Activated naive CD8-positive, alpha-beta T cell (primary cell): Measurements from ENCODE around the gene TAOK3.

Experiments used
- H3K27ac Mint-ChIP-seq: one replicate; pipeline ENCODE4 v1.8.0; 2021; ENCODE audit warnings: mixed read lengths
- H3K27me3 Mint-ChIP-seq: one replicate; pipeline ENCODE4 v1.8.0; 2021; ENCODE audit warnings: mixed read lengths
- H3K36me3 Mint-ChIP-seq: one replicate; pipeline ENCODE4 v1.8.0; 2021; ENCODE audit warnings: mixed read lengths
- H3K4me1 Mint-ChIP-seq: one replicate; pipeline ENCODE4 v1.8.0; 2021; ENCODE audit warnings: low read depth, mixed read lengths
- H3K4me3 Mint-ChIP-seq: one replicate; pipeline ENCODE4 v1.8.0; 2021; ENCODE audit warnings: mild to moderate bottlenecking, mixed read lengths
- H3K9me3 Mint-ChIP-seq: one replicate; pipeline ENCODE4 v1.8.0; 2021; ENCODE audit warnings: low read depth, mixed read lengths

TAOK3 gene

DNA sequence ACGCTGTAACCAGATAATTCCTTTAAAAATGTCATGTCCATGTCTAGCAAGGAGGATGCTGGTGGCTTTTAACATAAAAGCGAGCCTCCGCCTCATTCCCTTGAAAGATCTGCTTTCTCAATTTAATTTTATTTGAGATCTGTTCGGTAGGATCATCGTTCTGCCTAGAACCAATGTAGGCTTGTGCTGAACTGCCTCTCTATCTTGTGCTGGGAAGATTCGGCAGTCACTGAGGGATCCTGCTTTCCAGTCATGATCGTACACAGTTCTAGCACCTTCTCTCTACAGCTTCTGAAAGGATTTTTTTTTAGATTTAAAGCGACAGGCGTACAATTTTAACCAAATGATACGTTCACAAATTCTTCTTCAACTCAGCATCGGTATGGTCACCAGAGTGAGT is 182.4 kb downstream of the TAOK3 start:
- H3K4me3 Mint-ChIP-seq, result no peak overlapping the region
- no peak overlapping the region for H3K27ac Mint-ChIP-seq
- peaks cover 5% of the 10 kb centered on the region for H3K36me3 Mint-ChIP-seq
- no peaks in the 10 kb centered on the region for H3K9me3 Mint-ChIP-seq
- no peaks in the 10 kb centered on the region for H3K27me3 Mint-ChIP-seq
- peaks cover 12% of the 10 kb centered on the region for H3K4me1 Mint-ChIP-seq

DNA sequence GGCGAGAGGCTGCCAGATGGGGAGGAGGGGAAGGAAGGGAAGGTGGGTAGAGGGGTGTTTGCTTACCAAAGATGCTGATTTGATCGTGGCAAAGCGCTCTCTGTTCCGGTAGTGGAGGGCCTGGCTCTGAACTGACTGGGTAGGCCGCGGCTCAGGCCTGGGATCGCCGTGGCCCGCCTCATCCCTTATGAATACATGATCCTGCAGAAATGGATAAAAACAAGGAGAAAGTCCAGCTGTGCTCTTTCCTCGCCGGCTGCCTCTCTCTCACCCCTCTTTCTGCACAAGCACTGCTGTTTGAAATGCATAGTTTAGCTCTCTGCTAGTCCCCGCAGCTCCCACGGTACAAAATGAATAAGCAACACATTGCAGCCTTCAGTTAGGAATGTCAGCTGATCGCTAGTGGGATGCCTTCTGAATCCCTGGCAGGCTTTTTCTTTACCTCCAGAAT is 182.9 kb downstream of the TAOK3 start:
- H3K9me3 Mint-ChIP-seq, result no peaks in the 10 kb centered on the region
- H3K4me1 Mint-ChIP-seq, result peaks cover 12% of the 10 kb centered on the region
- H3K27ac Mint-ChIP-seq, result no peak overlapping the region
- H3K27me3 Mint-ChIP-seq, result no peaks in the 10 kb centered on the region
- no peak overlapping the region for H3K4me3 Mint-ChIP-seq
- H3K36me3 Mint-ChIP-seq, result peaks cover 5% of the 10 kb centered on the region

DNA sequence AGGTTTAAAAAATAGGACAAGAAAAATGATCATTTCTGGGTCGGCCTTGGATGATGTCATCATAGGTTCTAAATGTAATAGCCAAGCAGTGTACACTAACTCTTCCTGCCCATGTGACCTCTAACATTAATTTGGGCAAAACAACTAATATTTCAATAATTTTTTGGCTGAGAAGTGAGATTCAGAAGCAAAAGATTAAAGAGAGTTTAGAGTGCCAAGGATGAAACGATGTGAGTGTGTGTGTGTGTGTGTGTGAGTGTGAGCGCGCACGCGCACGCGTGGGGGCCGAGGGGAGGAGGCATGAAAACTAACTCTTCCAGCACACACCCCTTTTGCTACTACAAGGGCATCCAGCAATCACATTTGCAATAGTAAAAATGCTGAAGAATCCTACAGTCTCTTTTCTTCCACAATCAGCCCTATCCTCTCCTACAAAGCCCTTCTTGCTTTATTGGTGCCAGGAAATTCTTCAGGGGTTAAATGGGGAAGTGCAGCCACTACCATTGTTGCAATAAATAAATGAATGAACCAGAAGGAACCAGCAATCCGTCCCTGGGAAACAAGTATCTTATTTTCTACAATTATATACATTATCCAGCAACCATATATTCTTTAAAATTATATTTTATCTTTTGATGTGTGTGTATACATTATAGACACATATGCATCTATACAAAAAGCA is 183.9 kb downstream of the TAOK3 start:
- Mint-ChIP-seq H3K4me1 (peaks cover 12% of the 10 kb centered on the region), H3K36me3 (peaks cover 2% of the 10 kb centered on the region), H3K4me3 (no peak overlapping the region), H3K27ac (peak overlapping the region; percentile 34), H3K27me3 (no peaks in the 10 kb centered on the region), H3K9me3 (no peaks in the 10 kb centered on the region)

DNA sequence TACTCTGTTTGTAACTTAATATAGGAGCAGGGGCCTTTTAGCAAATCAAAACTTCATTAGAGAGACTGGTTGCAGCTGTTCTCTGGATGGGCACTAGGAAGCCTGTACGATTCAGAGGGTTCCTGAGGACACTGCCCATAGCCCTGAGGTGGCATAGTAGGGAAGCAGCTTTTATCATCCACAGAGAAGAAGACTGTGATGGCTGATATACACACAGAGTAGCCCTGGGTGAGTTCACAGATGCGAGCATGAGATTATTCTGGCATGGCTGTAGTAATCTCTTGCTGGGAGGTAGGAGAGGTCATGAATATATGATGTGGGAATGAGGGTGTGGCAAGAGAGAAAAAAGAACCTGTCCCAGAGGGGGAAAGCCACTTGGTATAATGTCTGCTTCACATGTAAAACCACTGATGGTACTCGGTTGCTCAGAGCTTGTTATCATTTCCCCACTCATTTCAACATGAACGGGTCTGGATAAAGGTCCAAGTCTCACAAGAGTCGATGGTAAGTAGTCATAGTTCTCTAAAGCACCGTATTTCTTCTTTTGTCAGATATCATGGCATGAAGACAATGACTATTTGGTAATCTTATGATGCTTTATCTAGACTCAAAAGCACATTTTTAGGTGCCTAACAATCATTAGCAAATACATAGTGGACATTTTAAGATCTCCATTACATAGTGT is 184.8 kb downstream of the TAOK3 start:
- Mint-ChIP-seq H3K4me1 (peaks cover 14% of the 10 kb centered on the region), H3K4me3 (no peak overlapping the region), H3K27me3 (no peaks in the 10 kb centered on the region), H3K9me3 (no peaks in the 10 kb centered on the region), H3K36me3 (peaks cover 2% of the 10 kb centered on the region), H3K27ac (peak overlapping the region; percentile 72)

DNA sequence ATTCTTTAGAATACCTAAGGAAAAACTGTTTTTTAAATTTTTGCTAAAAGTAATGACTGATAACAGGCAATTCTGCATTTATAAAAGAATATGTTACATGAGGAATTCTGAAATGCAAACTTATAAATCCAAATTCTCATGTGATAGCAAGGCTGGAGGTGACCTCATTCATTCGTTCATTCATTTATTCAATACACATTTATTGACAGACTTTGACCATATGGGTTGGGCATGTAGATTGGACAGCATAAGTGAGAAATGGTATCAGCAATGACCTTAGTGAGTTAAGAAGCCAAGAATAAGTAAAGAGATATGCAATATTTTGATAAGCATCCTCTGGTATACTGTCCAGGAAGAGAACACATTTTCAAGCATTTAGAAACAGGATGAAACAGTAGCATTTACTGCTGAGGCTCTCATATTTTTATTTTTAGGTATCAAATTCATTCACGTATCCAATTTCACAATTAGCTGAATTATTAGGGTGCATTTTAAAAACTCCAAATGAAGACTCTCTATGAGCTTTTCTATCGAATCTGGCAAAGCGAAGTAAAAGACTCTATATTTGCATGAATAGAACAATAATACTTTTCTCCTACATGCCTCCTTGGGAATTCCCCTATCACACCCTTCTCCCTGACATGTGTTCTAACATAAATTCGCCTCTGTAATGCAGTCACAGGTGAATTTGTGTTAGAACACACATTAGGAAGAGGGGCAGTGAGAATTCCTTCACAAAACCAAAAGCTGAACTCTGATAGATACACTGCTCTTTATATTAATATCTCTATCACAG is 186.9 kb downstream of the TAOK3 start:
- no peaks in the 10 kb centered on the region for H3K27me3 Mint-ChIP-seq
- no peak overlapping the region for H3K4me3 Mint-ChIP-seq
- peaks cover 2% of the 10 kb centered on the region for H3K36me3 Mint-ChIP-seq
- H3K4me1 Mint-ChIP-seq, result peaks cover 19% of the 10 kb centered on the region
- H3K9me3 Mint-ChIP-seq, result no peaks in the 10 kb centered on the region
- peak overlapping the region; percentile 72 for H3K27ac Mint-ChIP-seq

DNA sequence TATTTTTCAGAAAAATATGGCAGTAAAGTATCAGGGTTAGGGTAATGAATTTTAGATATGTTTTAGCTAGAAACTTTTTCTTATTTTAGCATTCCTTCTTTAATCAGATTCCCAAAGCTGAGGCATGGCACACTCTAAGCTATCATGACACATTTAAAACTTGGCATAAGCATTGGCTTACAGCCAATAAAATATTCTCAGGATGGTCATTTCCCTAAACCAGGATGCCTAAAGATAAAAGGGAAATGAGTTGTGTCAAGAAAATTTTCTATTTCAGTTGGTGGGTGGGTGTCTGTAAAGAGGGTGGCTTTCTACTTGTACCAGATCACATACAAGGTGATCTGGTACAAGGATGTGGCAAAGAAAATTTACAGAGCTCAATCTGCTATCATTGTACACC is 189.0 kb downstream of the TAOK3 start:
- Mint-ChIP-seq H3K4me3 (no peak overlapping the region), H3K9me3 (no peaks in the 10 kb centered on the region), H3K27me3 (no peaks in the 10 kb centered on the region), H3K36me3 (no peaks in the 10 kb centered on the region), H3K27ac (no peak overlapping the region), H3K4me1 (peaks cover 19% of the 10 kb centered on the region)

DNA sequence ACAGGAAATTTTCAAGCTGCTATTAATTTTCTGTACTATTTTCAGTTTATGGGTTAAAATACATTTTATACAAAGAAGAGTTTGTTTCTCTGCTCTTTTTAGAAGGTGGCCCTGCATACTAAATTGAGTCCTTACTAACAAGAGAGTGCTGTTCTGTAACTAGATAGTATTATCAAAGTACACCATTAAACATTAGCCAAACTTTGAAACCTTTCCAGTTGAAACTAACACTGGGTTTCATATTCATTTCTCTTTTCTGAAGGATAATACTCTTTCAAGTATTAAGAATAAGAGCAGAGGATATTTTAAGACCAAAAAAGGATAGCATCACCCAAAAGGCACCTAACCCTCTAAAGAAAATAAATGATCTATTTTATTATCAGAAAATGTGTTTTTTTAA is 189.6 kb downstream of the TAOK3 start:
- Mint-ChIP-seq H3K9me3 (no peaks in the 10 kb centered on the region), H3K4me1 (peaks cover 19% of the 10 kb centered on the region), H3K36me3 (no peaks in the 10 kb centered on the region), H3K4me3 (no peak overlapping the region), H3K27ac (peak overlapping the region; percentile 10), H3K27me3 (no peaks in the 10 kb centered on the region)

DNA sequence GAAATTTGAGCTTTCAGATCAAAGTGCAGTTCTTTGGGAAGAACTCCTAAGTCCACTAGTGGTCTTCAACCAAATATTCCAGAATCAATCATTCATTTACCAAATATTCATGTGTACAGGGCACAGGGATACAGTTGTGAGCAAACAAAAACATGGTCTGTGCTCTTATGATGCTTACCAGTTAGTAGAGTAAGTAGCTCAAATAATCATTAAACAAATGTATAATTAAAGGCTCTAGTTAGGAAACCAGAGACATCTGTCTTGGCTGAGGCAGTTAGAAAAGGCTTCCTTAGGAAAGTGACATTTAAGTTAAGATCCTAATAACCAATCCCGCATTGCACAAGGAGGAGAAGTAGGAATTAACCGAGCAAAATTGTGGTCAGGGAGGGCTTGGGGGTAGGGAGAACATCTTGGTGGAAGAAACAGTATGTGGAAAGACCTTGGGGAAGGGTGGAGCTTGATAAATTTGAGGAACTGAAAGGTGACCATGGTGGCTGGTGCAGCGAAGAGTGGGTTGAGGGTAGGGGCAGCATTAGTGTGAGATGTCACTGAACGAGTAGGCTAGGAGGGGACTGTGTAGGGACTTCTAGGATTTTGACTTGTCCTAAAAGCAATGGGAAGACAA is 196.8 kb downstream of the TAOK3 start:
- no peaks in the 10 kb centered on the region for H3K4me1 Mint-ChIP-seq
- no peaks in the 10 kb centered on the region for H3K9me3 Mint-ChIP-seq
- peaks cover 20% of the 10 kb centered on the region for H3K36me3 Mint-ChIP-seq
- no peaks in the 10 kb centered on the region for H3K27me3 Mint-ChIP-seq
- no peak overlapping the region for H3K27ac Mint-ChIP-seq
- H3K4me3 Mint-ChIP-seq, result no peak overlapping the region

DNA sequence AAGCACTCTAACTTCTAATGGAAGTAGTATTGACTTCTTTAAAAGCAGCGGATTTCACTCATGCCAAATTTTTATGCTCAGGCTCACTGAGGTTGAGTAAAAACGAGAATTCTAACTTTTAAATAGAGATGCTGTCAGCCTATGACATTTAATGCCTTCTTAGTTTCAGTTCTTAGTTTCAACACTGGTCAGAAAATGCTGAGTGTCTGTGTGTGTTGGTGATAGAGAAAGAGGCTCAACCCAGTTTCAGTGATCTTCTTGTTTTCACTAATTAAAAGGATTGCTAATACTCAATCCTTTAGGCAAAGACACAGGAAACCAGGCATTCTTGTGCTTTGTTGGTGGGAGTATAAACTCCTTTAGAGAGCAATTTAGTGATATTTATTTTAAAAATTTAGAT is 205.8 kb downstream of the TAOK3 start:
- Mint-ChIP-seq H3K9me3 (no peaks in the 10 kb centered on the region), H3K36me3 (peaks cover 15% of the 10 kb centered on the region), H3K4me1 (peaks cover 12% of the 10 kb centered on the region), H3K4me3 (no peak overlapping the region), H3K27me3 (no peaks in the 10 kb centered on the region), H3K27ac (no peak overlapping the region)

DNA sequence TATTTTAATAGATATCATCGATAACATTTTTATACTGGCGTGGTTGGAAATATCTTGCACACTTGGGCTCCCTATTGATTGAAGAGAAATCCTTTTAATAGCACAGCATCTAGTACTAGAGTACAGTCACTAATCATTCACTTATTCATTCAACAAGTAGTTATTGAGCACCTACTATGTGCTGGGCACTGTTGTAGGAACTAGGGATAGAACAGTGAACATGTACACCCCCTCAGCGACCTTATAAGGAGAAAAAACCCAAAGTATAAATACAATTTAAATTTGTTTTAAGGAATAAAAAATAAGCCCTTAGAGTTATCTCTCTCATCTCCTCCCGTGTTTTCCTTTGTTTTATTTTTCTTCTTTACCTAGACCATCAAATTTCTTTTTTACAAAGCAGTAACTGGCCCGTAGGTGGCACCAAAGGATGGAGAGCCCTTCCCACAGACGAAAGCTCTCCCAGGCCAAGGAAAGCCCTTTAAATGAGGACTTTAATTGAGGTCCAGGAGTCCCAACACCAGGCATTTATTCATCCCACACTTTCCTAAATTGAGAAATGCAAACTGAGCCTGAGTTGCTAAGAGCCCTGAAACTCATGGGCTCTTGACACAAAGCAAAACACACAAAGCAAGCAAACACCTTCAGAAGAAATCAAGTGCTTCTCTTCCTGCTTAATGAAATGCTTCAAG is 207.8 kb downstream of the TAOK3 start:
- Mint-ChIP-seq H3K4me1 (peaks cover 12% of the 10 kb centered on the region), H3K36me3 (peaks cover 9% of the 10 kb centered on the region), H3K27ac (no peak overlapping the region), H3K4me3 (no peak overlapping the region), H3K27me3 (no peaks in the 10 kb centered on the region), H3K9me3 (no peaks in the 10 kb centered on the region)

DNA sequence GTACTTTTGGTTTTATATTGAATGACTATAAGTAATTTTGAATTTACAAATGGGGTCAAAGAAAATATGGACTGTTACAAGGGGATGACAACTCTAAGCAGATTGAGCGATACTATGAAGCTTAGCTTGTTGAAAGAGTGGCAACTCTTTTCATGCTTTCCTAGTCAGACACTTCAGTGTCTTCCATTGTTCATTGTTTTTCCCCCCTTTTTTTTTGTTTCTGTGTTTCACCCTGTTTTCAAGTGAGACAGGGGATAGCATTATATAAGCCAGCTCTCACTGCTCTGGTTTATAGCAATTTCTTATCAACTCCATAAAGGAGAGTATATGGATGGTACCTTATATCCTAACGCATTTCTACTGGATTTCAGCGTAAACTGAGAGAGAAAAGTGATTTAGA is 212.2 kb downstream of the TAOK3 start:
- no peak overlapping the region for H3K27ac Mint-ChIP-seq
- H3K27me3 Mint-ChIP-seq, result no peaks in the 10 kb centered on the region
- peaks cover 9% of the 10 kb centered on the region for H3K4me1 Mint-ChIP-seq
- H3K36me3 Mint-ChIP-seq, result peaks cover 9% of the 10 kb centered on the region
- H3K9me3 Mint-ChIP-seq, result no peaks in the 10 kb centered on the region
- no peak overlapping the region for H3K4me3 Mint-ChIP-seq

DNA sequence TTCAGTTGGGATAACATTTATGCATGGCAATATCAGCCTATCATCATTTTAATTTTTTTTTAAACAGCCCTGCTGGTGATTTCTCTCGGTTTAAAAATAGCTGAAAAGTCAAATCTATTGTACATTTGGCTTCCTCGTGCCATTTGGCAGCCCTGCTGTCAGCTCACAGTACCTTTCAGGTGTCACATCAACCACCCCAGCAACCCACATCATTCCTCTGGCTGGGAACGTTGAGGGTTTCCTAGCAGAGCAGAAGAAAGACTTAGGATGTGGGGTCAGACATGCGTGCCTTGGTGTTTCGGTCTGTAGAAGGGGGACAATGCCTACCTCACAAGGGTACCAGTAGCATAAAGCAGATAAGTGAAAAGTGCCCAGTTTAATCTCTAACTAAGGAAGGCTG is 221.0 kb downstream of the TAOK3 start:
- H3K4me1 Mint-ChIP-seq, result no peaks in the 10 kb centered on the region
- H3K27me3 Mint-ChIP-seq, result no peaks in the 10 kb centered on the region
- no peaks in the 10 kb centered on the region for H3K9me3 Mint-ChIP-seq
- H3K27ac Mint-ChIP-seq, result no peak overlapping the region
- H3K4me3 Mint-ChIP-seq, result no peak overlapping the region
- H3K36me3 Mint-ChIP-seq, result peaks cover 2% of the 10 kb centered on the region

DNA sequence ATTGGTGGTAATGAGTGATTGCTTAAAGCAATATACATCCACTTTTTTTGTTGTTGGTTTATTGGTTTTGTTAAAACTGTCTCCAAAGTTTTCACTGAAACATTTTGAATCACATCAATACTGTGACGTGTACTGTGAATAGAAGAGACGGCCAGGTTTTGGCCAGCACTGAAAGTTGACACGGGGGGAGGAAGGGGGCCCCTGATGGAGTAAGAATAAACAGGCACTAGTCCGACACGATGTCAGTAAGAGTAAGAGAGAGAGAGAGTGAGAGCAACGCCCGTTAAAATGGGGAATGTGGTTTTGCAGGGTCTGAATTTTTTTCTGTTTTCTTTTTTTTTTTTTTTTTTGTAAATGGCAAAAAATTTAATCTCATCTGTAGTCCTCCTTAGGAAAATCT is 222.1 kb downstream of the TAOK3 start:
- Mint-ChIP-seq H3K36me3 (peaks cover 2% of the 10 kb centered on the region), H3K27me3 (no peaks in the 10 kb centered on the region), H3K4me1 (no peaks in the 10 kb centered on the region), H3K4me3 (no peak overlapping the region), H3K9me3 (no peaks in the 10 kb centered on the region), H3K27ac (peak overlapping the region; percentile 30)

DNA sequence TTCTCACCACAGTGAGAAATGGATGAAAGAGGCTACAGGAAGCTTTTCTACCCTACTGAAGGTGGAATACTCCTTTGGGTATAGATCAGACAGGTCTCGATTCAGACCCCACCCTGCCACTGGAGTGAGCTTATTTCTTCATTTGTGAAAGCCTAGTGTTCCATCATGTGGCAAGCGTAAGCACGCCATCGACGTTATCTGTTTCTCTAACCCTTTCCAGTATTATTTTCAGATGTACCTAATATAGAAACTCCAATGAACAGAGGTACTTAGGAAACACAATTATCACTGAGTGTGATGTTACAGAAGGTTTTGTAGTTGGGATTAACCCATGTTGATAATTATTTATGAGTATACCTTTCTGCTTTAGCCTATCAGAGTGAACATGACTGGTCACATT is 224.4 kb downstream of the TAOK3 start:
- Mint-ChIP-seq H3K4me1 (peaks cover 2% of the 10 kb centered on the region), H3K27ac (no peak overlapping the region), H3K4me3 (no peak overlapping the region), H3K9me3 (no peaks in the 10 kb centered on the region), H3K36me3 (peaks cover 2% of the 10 kb centered on the region), H3K27me3 (no peaks in the 10 kb centered on the region)
